Transverse colon (tissue), 4 donors: Measurements from ENCODE around the gene DVL1.

ENCODE experiments used
- CTCF ChIP-seq, 5 experiments: fragments of 200-600 bp in 3 of 5; fragments of 450-650 bp in 2 of 5; sonication (generic) in 3 of 5; IDR thresholded peaks; 1 replicate in 2 of 5; 2 replicates in 3 of 5; pipeline ENCODE4 v1.5.1; 2016 to 2017; ENCODE audit warnings: antibody characterized with exemption in 5 of 5, inconsistent platforms in 3 of 5, mild to moderate bottlenecking in 2 of 5, moderate library complexity in 1 of 5
- EP300 ChIP-seq: sonication (generic); formaldehyde crosslinking; IDR thresholded peaks from one replicate; pipeline ENCODE4 v1.6.1; 2017; ENCODE audit warnings: antibody characterized with exemption, low read depth
- POLR2AphosphoS5 ChIP-seq, 3 donors: sonication (generic); formaldehyde crosslinking; IDR thresholded peaks; one replicate each; pipeline ENCODE4 v1.6.1; 2016; ENCODE audit warnings: antibody characterized with exemption in 3 of 3

GRCh38 chr1:1381294-1381693 is 32.1 kb upstream of the DVL1 start:
- TF ChIP-seq CTCF (IDR thresholded peaks at IDR 0.05) (no peak), POLR2AphosphoS5 (IDR thresholded peaks at IDR 0.05) (no peak), EP300 (no peak)
